GM19351 (cell line): ENCODE results near the gene TTC23.

ENCODE experiments used
- ATAC-seq: cut with Tn5 transposase; IDR thresholded peaks from one replicate; pipeline ENCODE4 v1.9.1; 2021; ENCODE audit warnings: mild to moderate bottlenecking, moderate library complexity; ENCODE audit not compliant: unreplicated experiment

Gene TTC23, protein sequence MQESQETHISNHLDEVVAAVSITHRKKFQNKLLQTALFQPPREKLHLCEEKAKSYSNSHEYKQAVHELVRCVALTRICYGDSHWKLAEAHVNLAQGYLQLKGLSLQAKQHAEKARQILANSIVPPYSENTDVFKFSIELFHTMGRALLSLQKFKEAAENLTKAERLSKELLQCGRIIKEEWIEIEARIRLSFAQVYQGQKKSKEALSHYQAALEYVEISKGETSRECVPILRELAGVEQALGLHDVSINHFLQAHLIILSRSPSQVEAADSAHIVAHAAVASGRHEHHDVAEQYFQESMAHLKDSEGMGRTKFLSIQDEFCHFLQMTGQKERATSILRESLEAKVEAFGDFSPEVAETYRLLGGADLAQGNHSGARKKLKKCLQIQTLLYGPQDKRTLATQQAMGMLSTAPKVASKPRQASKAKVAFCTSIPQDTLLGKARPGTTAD

DNA sequence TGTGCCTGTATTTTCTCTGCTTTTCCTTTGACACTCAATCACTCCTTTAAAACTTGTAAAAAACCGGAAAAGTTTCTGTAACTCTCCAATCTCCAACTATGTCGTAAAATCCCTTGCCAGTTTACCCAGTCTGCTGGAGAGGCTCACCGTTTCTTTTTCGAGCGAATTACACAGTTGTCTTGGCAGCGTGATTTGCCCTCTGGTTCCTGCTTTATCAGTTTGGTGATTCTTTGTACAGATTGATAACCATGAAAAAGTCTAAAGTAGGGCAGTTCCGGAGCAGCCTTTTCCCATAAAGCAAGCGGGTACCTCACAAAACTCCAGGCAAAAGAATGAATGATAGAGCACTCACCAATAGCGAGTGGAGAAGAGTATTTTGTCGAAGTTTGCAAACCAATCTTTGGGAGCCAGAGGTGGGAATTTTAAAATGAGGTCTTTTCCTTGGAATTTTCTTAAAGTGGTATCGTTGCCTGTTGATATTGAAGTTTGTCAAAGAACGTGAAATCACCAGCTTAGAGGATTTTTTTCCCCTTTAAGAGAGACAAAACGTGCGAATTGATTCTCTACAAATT lies at the start of gene TTC23:
Gene TTC23 (minus strand): TSS at position 312 of the 572 bp plus-strand sequence. CDS start 20,869 bp downstream, outside the sequence.
- no peak for ATAC-seq

DNA sequence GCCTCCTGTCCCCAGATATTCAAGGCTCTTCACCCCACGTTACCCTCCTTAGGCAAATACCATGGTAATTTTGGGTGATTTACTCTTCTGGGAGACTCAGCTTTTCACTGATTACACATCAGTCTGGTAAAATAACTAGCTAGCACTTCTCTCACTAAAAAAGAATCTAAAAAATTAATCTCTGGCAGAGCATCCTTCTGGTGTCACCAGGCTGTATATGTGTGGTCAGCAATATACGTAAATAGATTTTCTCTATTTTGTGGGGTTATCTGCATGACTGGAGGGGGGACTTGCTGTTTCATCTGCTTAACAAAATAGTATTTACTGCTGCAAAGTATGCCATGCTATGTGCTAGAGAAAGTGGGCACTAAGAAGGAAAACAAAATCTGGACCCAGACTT lies 47.0 kb upstream of the TTC23 start:
- no peak for ATAC-seq

GRCh38 chr15:99295840-99296239 lies 46.5 kb upstream of the TTC23 start:
- no peak for ATAC-seq

GRCh38 chr15:99291643-99292042 lies 42.3 kb upstream of the TTC23 start:
- ATAC-seq = no peak

- ATAC-seq = no peak
These were observed 34.3 kb upstream of the TTC23 start for GRCh38 chr15:99283717-99284116.

GRCh38 chr15:99282586-99282985 lies 33.2 kb upstream of the TTC23 start:
- no peak for ATAC-seq

DNA sequence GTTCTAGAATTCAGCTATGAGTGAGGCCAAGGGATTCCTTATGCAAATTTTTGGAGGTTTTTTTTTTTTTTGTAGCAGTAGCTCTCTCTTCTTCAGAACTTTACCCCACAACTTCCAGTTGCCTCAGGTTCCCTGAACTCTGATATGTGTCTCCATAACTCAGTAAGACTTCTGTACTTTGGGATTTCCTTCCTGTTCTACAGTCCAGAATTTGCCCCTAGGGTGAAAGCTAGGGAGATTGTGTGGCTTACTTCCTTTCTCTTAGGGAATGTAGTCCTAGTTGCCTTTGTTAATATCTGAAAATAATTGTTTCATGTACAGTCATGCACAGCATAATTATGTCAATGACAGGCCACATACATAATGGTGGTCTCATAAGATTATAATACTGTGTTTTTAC lies 32.7 kb upstream of the TTC23 start:
- ATAC-seq = no peak

GRCh38 chr15:99279827-99280226 lies 30.4 kb upstream of the TTC23 start:
- ATAC-seq = no peak

GRCh38 chr15:99279290-99279689 lies 29.9 kb upstream of the TTC23 start:
- ATAC-seq = no peak

DNA sequence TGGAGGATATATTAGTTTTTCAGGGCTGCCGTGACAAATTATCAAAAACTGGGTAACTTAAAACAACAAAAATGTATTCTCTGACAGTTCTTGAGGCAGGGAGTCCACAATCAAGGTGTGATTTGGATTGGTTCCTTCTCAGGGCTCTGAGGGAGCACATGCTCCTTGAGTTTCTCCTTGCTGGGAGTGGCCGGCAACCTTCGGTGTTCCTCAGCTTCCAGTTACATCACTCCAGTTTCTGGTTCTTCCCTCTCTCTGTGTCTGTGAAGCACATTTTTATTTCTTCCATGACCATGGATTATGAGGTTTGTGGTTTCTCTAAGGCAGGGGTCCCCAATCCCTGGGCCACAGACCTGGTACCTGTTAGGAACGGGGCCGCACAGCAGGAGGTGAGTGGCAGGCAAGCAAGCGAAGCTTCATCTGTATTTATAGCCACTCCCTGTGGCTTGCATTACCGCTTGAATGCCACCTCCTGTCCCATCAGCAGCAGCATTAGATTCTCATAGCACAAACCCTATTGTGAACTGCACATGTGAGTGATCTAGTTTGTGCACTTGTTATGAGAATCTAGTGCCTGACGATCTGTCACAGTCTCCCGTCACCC lies 26.2 kb upstream of the TTC23 start:
- ATAC-seq = no peak

DNA sequence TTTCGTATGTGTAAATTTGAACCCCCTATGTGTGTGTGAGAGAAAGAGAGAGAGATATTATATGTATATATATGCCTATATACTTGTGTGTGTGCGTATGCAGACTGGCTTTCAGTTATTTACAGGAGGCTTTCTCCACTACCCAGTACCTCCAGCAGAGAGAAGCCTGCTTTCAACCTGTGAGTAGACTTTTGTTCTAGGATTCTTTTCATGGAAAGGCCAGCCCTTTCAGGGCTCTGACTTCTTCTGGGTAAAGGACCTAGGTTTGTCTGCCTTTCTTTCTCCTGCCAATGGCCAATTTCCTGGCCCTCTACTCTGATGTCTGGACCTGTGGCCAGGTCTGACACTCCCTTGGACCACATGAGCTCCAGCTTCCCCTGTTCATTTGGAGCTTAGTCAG lies 25.7 kb upstream of the TTC23 start:
- no peak for ATAC-seq

DNA sequence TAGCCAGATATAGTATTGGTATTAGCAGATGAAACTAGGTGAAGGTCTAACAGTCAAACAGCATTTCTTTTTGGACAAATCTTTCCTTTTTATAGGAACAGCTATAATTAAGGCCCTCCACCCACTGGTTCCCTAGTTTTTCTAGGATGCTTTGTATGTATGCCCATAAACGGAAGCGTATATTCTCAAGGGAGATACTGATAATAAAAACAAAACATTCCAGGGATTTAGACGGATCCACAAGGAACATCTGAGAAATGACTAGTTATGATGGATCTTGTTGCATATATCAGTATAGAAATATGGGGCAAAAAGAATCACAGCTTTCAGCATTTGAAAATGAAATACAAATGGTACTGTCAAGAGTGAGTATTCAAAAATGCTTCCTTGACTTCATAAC lies 24.4 kb upstream of the TTC23 start:
- no peak for ATAC-seq

- no peak for ATAC-seq
These were observed 19.1 kb upstream of the TTC23 start for GRCh38 chr15:99268431-99268830.

- no peak for ATAC-seq
These were observed 18.6 kb upstream of the TTC23 start for GRCh38 chr15:99267957-99268356.

DNA sequence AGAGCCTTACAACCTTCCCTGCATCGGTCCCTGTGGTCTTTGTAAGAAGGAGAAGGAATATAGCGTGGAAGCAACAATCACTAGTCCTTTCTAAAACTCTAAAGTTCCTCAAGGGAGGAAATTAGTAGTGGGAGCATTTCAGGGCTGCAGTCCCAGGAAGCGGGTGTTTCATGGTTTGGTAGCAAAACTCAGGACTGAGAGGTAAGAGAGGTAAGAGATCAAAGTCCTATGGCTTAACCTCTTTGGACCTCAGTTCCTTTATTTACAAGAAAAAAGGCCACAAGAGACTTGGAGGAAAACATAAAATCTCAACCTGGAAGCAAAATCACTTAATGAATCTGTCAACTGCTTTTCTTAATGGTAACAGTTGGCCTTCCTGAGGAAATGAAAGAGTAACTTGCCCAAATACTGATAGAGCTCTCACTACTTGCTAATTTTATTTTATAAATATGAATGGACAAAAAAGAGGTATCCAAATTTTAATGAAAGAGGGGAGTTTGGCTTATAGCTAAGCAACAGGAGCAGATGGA lies 16.2 kb upstream of the TTC23 start:
- ATAC-seq = no peak

- ATAC-seq = no peak
These were observed 14.7 kb upstream of the TTC23 start for GRCh38 chr15:99264125-99264524.

- no peak for ATAC-seq
These were observed 7.8 kb upstream of the TTC23 start for GRCh38 chr15:99257107-99257750.

GRCh38 chr15:99253381-99254090 lies 4.2 kb upstream of the TTC23 start:
- no peak for ATAC-seq

DNA sequence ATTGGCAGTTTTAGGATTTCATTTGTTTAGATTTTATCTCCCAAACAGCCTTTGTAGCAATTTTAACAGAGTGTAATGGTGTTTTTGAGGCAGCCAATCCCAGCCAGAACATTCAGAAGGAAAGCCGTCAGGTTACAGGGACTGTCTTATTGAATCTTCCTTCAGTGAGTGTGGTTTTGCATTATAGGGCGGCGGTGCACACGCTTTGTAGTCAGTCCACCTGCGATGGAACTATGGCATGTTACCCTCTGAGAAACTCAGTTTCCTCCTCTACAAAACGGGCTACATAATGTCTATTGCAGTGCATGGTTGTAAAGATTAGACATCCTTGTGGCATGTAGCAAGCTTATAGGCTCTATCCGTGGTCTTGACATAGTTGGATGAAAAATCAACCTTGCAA lies 2.9 kb upstream of the TTC23 start:
- no peak for ATAC-seq
